ENCODE results near the gene NBPF3. TPM values are rescaled to one million over a fixed set of nuclear protein-coding genes. Genes with fewer than 3 reads are reported as not detected.

NBPF3 gene
- total RNA-seq, 1 donor from 2014 or later = 3.9 TPM

- intact Hi-C loops (cut with DNase I) = no loop called here
- no peaks in the 10 kb centered on the region for H3K27me3 ChIP-seq
- H3K4me3 ChIP-seq = no peak overlapping the region
- no peak for DNase-seq (ENCODE audit: low spot score in 2 of 2)
- H3K9me3 ChIP-seq = no peaks in the 10 kb centered on the region
- H3K27ac ChIP-seq = no peak overlapping the region
- no peaks in the 10 kb centered on the region for H3K36me3 ChIP-seq
- no peaks in the 10 kb centered on the region for H3K4me1 ChIP-seq
- TF ChIP-seq CTCF (IDR thresholded peaks at IDR 0.05) = no peak
Measured at GRCh38 chr1:21522525-21523038, 82.6 kb downstream of the NBPF3 start.

GRCh38 chr1:21523297-21523813, 83.4 kb downstream of the NBPF3 start:
- Histone ChIP-seq H3K9me3 (no peaks in the 10 kb centered on the region), H3K36me3 (no peaks in the 10 kb centered on the region), H3K4me3 (no peak overlapping the region), H3K27me3 (no peaks in the 10 kb centered on the region), H3K27ac (no peak overlapping the region), H3K4me1 (no peaks in the 10 kb centered on the region)
- no peak for DNase-seq (ENCODE audit: low spot score in 2 of 2)
- no peak for TF ChIP-seq CTCF (IDR thresholded peaks at IDR 0.05)
- intact Hi-C loops (cut with DNase I) = no loop called here

- Histone ChIP-seq H3K4me1 (no peaks in the 10 kb centered on the region), H3K9me3 (no peaks in the 10 kb centered on the region), H3K27me3 (no peaks in the 10 kb centered on the region), H3K36me3 (no peaks in the 10 kb centered on the region), H3K27ac (no peak overlapping the region), H3K4me3 (no peak overlapping the region)
- no peak for TF ChIP-seq CTCF (IDR thresholded peaks at IDR 0.05)
- no peak for DNase-seq (ENCODE audit: low spot score in 2 of 2)
- intact Hi-C loops (cut with DNase I) = no loop called here
Measured at GRCh38 chr1:21524220-21524619, 84.3 kb downstream of the NBPF3 start.

GRCh38 chr1:21524686-21525339, 84.9 kb downstream of the NBPF3 start:
- DNase-seq (ENCODE audit: low spot score in 2 of 2) = no peak
- no peaks in the 10 kb centered on the region for H3K9me3 ChIP-seq
- H3K4me1 ChIP-seq = no peaks in the 10 kb centered on the region
- no peak overlapping the region for H3K4me3 ChIP-seq
- intact Hi-C loops (cut with DNase I) = no loop called here
- no peak for TF ChIP-seq CTCF (IDR thresholded peaks at IDR 0.05)
- no peaks in the 10 kb centered on the region for H3K27me3 ChIP-seq
- no peak overlapping the region for H3K27ac ChIP-seq
- no peaks in the 10 kb centered on the region for H3K36me3 ChIP-seq

- Histone ChIP-seq H3K27me3 (no peaks in the 10 kb centered on the region), H3K4me3 (no peak overlapping the region), H3K4me1 (no peaks in the 10 kb centered on the region), H3K9me3 (no peaks in the 10 kb centered on the region), H3K36me3 (no peaks in the 10 kb centered on the region), H3K27ac (no peak overlapping the region)
- DNase-seq (ENCODE audit: low spot score in 2 of 2) = no peak
- intact Hi-C loops (cut with DNase I) = no loop called here
- TF ChIP-seq CTCF (IDR thresholded peaks at IDR 0.05) = no peak
Measured at GRCh38 chr1:21525340-21525717, 85.4 kb downstream of the NBPF3 start.
